HG03469 (cell line): ENCODE data around the gene NDUFC2.
"Not testable (repeated sequence)": the region's sequence is repeated elsewhere in the genome, so short reads cannot be mapped to it uniquely, and the experiment has no call there.

Experiments
- ATAC-seq: cut with Tn5 transposase; IDR thresholded peaks from one replicate; pipeline ENCODE4 v1.9.1; 2021; ENCODE audit warnings: mild to moderate bottlenecking, moderate library complexity, moderate number of reproducible peaks; ENCODE audit not compliant: unreplicated experiment

NDUFC2 gene

GRCh38 chr11:78080084-78080817, 589 bp upstream of the NDUFC2 start:
- ATAC-seq: no peak

- no peak for ATAC-seq
These were observed 1.2 kb downstream of the NDUFC2 start for GRCh38 chr11:78078218-78079167.

- ATAC-seq: not testable (repeated sequence)
These were observed 2.1 kb downstream of the NDUFC2 start for GRCh38 chr11:78077592-78077991.

- ATAC-seq: no peak
These were observed 2.8 kb downstream of the NDUFC2 start for GRCh38 chr11:78076733-78077403.

GRCh38 chr11:78074756-78075155, 4.9 kb downstream of the NDUFC2 start:
- no peak for ATAC-seq

- ATAC-seq: no peak
These were observed 7.2 kb downstream of the NDUFC2 start for GRCh38 chr11:78072455-78072854.

GRCh38 chr11:78071717-78072116, 7.9 kb downstream of the NDUFC2 start:
- ATAC-seq: no peak

GRCh38 chr11:78070621-78071020, 9.0 kb downstream of the NDUFC2 start:
- ATAC-seq: no peak

GRCh38 chr11:78069465-78069864, 10.2 kb downstream of the NDUFC2 start:
- ATAC-seq: no peak

- ATAC-seq: no peak
These were observed 12.0 kb downstream of the NDUFC2 start for GRCh38 chr11:78067704-78068103.

- no peak for ATAC-seq
These were observed 13.2 kb downstream of the NDUFC2 start for GRCh38 chr11:78066471-78066870.

- ATAC-seq: no peak
These were observed 14.5 kb downstream of the NDUFC2 start for GRCh38 chr11:78065203-78065602.

- no peak for ATAC-seq
These were observed 16.1 kb downstream of the NDUFC2 start, which contains the start of gene THRSP for GRCh38 chr11:78063440-78064181. Gene THRSP (plus strand): TSS chr11:78063861. CDS start chr11:78063882, 21 bp downstream.

GRCh38 chr11:78062671-78063070, 17.0 kb downstream of the NDUFC2 start:
- no peak for ATAC-seq

- ATAC-seq: no peak
These were observed 17.7 kb downstream of the NDUFC2 start for GRCh38 chr11:78061921-78062311.

- ATAC-seq: no peak
These were observed 18.4 kb downstream of the NDUFC2 start for GRCh38 chr11:78061088-78061920.

- no peak for ATAC-seq
These were observed 19.1 kb downstream of the NDUFC2 start for GRCh38 chr11:78060533-78060932.

GRCh38 chr11:78059749-78060328, 19.8 kb downstream of the NDUFC2 start:
- ATAC-seq: not testable (repeated sequence)

- ATAC-seq: no peak
These were observed 22.1 kb downstream of the NDUFC2 start for GRCh38 chr11:78057462-78058055.
